ENCODE data around the gene RFWD3.

The RFWD3 gene

GRCh38 chr16:74611721-74612120 is 55.0 kb downstream of the RFWD3 start:
- peaks cover 11% of the 10 kb centered on the region for H3K4me1 ChIP-seq (ENCODE audit: control insufficient read depth, insufficient read depth, low read length)
- no peaks in the 10 kb centered on the region for H3K27me3 ChIP-seq (ENCODE audit: control insufficient read depth, insufficient read depth, low read length)
- no peaks in the 10 kb centered on the region for H3K9me3 ChIP-seq (ENCODE audit: control insufficient read depth, insufficient read depth, low read length)
- no peak overlapping the region for H3K27ac ChIP-seq (ENCODE audit: low read depth, low read length)
- no peak overlapping the region for H3K9ac ChIP-seq (ENCODE audit: low read depth, low read length)
- no peak overlapping the region for H3K4me3 ChIP-seq (ENCODE audit: low read depth, low read length)
- peaks cover 6% of the 10 kb centered on the region; the same call in 1 of the 2 replicates for H3K36me3 ChIP-seq (ENCODE audit: control insufficient read depth, insufficient read depth, low read length)

- Histone ChIP-seq H3K4me1 (ENCODE audit: control insufficient read depth, insufficient read depth, low read length) (peaks cover 19% of the 10 kb centered on the region), H3K27ac (ENCODE audit: low read depth, low read length) (no peak overlapping the region), H3K4me3 (ENCODE audit: low read depth, low read length) (no peak overlapping the region), H3K36me3 (ENCODE audit: control insufficient read depth, insufficient read depth, low read length) (no peaks in the 10 kb centered on the region), H3K27me3 (ENCODE audit: control insufficient read depth, insufficient read depth, low read length) (no peaks in the 10 kb centered on the region), H3K9me3 (ENCODE audit: control insufficient read depth, insufficient read depth, low read length) (no peaks in the 10 kb centered on the region), H3K9ac (ENCODE audit: low read depth, low read length) (no peak overlapping the region)
Measured at GRCh38 chr16:74608944-74609343, 57.7 kb downstream of the RFWD3 start.

GRCh38 chr16:74608381-74608780 is 58.3 kb downstream of the RFWD3 start:
- no peaks in the 10 kb centered on the region for H3K36me3 ChIP-seq (ENCODE audit: control insufficient read depth, insufficient read depth, low read length)
- H3K27ac ChIP-seq (ENCODE audit: low read depth, low read length), result no peak overlapping the region
- H3K4me3 ChIP-seq (ENCODE audit: low read depth, low read length), result no peak overlapping the region
- H3K9me3 ChIP-seq (ENCODE audit: control insufficient read depth, insufficient read depth, low read length), result no peaks in the 10 kb centered on the region
- no peaks in the 10 kb centered on the region for H3K27me3 ChIP-seq (ENCODE audit: control insufficient read depth, insufficient read depth, low read length)
- H3K9ac ChIP-seq (ENCODE audit: low read depth, low read length), result no peak overlapping the region
- peaks cover 21% of the 10 kb centered on the region for H3K4me1 ChIP-seq (ENCODE audit: control insufficient read depth, insufficient read depth, low read length)

- H3K27me3 ChIP-seq (ENCODE audit: control insufficient read depth, insufficient read depth, low read length), result no peaks in the 10 kb centered on the region
- H3K4me3 ChIP-seq (ENCODE audit: low read depth, low read length), result peak overlapping the region; percentile 90
- H3K9me3 ChIP-seq (ENCODE audit: control insufficient read depth, insufficient read depth, low read length), result no peaks in the 10 kb centered on the region
- H3K27ac ChIP-seq (ENCODE audit: low read depth, low read length), result peak overlapping the region; percentile 99
- no peak overlapping the region for H3K9ac ChIP-seq (ENCODE audit: low read depth, low read length)
- peaks cover 21% of the 10 kb centered on the region for H3K4me1 ChIP-seq (ENCODE audit: control insufficient read depth, insufficient read depth, low read length)
- no peaks in the 10 kb centered on the region for H3K36me3 ChIP-seq (ENCODE audit: control insufficient read depth, insufficient read depth, low read length)
Measured at GRCh38 chr16:74607962-74608356, 58.7 kb downstream of the RFWD3 start.

- H3K36me3 ChIP-seq (ENCODE audit: control insufficient read depth, insufficient read depth, low read length), result no peaks in the 10 kb centered on the region
- H3K27ac ChIP-seq (ENCODE audit: low read depth, low read length), result peak overlapping the region; percentile 99
- H3K9me3 ChIP-seq (ENCODE audit: control insufficient read depth, insufficient read depth, low read length), result no peaks in the 10 kb centered on the region
- H3K4me3 ChIP-seq (ENCODE audit: low read depth, low read length), result peak overlapping the region; percentile 90
- peak overlapping the region; percentile 93 for H3K9ac ChIP-seq (ENCODE audit: low read depth, low read length)
- no peaks in the 10 kb centered on the region for H3K27me3 ChIP-seq (ENCODE audit: control insufficient read depth, insufficient read depth, low read length)
- H3K4me1 ChIP-seq (ENCODE audit: control insufficient read depth, insufficient read depth, low read length), result peaks cover 21% of the 10 kb centered on the region
Measured at GRCh38 chr16:74607310-74607961, 59.2 kb downstream of the RFWD3 start.

- Histone ChIP-seq H3K9me3 (ENCODE audit: control insufficient read depth, insufficient read depth, low read length) (no peaks in the 10 kb centered on the region), H3K36me3 (ENCODE audit: control insufficient read depth, insufficient read depth, low read length) (no peaks in the 10 kb centered on the region), H3K4me1 (ENCODE audit: control insufficient read depth, insufficient read depth, low read length) (peaks cover 21% of the 10 kb centered on the region), H3K27ac (ENCODE audit: low read depth, low read length) (peak within 1 kb of the TSS; percentile 99), H3K9ac (ENCODE audit: low read depth, low read length) (peak within 1 kb of the TSS; percentile 93), H3K27me3 (ENCODE audit: control insufficient read depth, insufficient read depth, low read length) (no peaks in the 10 kb centered on the region), H3K4me3 (ENCODE audit: low read depth, low read length) (peak within 1 kb of the TSS; percentile 90)
Measured at GRCh38 chr16:74606521-74607309, 60.0 kb downstream of the RFWD3 start, which contains the start of gene GLG1. Gene GLG1, minus strand, starts transcription at chr16:74607114. Its CDS starts 20 bp downstream, at chr16:74607094.

- Histone ChIP-seq H3K4me1 (ENCODE audit: control insufficient read depth, insufficient read depth, low read length) (peaks cover 21% of the 10 kb centered on the region), H3K27me3 (ENCODE audit: control insufficient read depth, insufficient read depth, low read length) (no peaks in the 10 kb centered on the region), H3K27ac (ENCODE audit: low read depth, low read length) (peak overlapping the region; percentile 99), H3K9ac (ENCODE audit: low read depth, low read length) (peak overlapping the region; percentile 93), H3K36me3 (ENCODE audit: control insufficient read depth, insufficient read depth, low read length) (no peaks in the 10 kb centered on the region), H3K4me3 (ENCODE audit: low read depth, low read length) (peak overlapping the region; percentile 90), H3K9me3 (ENCODE audit: control insufficient read depth, insufficient read depth, low read length) (no peaks in the 10 kb centered on the region)
Measured at GRCh38 chr16:74605746-74606520, 60.7 kb downstream of the RFWD3 start.

GRCh38 chr16:74605332-74605731 is 61.3 kb downstream of the RFWD3 start:
- H3K4me3 ChIP-seq (ENCODE audit: low read depth, low read length), result peak overlapping the region; percentile 90

GRCh38 chr16:74603848-74604247 is 62.8 kb downstream of the RFWD3 start:
- Histone ChIP-seq H3K27me3 (ENCODE audit: control insufficient read depth, insufficient read depth, low read length) (no peaks in the 10 kb centered on the region), H3K9me3 (ENCODE audit: control insufficient read depth, insufficient read depth, low read length) (no peaks in the 10 kb centered on the region), H3K36me3 (ENCODE audit: control insufficient read depth, insufficient read depth, low read length) (no peaks in the 10 kb centered on the region), H3K4me1 (ENCODE audit: control insufficient read depth, insufficient read depth, low read length) (peaks cover 21% of the 10 kb centered on the region), H3K27ac (ENCODE audit: low read depth, low read length) (no peak overlapping the region), H3K9ac (ENCODE audit: low read depth, low read length) (no peak overlapping the region), H3K4me3 (ENCODE audit: low read depth, low read length) (no peak overlapping the region)

More at GRCh38 chr16:74605332-74605731, 61.3 kb downstream of the RFWD3 start:
- no peak overlapping the region for H3K9ac ChIP-seq (ENCODE audit: low read depth, low read length)
- no peaks in the 10 kb centered on the region for H3K36me3 ChIP-seq (ENCODE audit: control insufficient read depth, insufficient read depth, low read length)
- H3K9me3 ChIP-seq (ENCODE audit: control insufficient read depth, insufficient read depth, low read length), result no peaks in the 10 kb centered on the region
- H3K27ac ChIP-seq (ENCODE audit: low read depth, low read length), result no peak overlapping the region
- H3K4me1 ChIP-seq (ENCODE audit: control insufficient read depth, insufficient read depth, low read length), result peaks cover 21% of the 10 kb centered on the region
- no peaks in the 10 kb centered on the region for H3K27me3 ChIP-seq (ENCODE audit: control insufficient read depth, insufficient read depth, low read length)

- Histone ChIP-seq H3K9ac (ENCODE audit: low read depth, low read length) (no peak overlapping the region), H3K4me1 (ENCODE audit: control insufficient read depth, insufficient read depth, low read length) (peaks cover 9% of the 10 kb centered on the region), H3K27ac (ENCODE audit: low read depth, low read length) (no peak overlapping the region), H3K27me3 (ENCODE audit: control insufficient read depth, insufficient read depth, low read length) (no peaks in the 10 kb centered on the region), H3K9me3 (ENCODE audit: control insufficient read depth, insufficient read depth, low read length) (no peaks in the 10 kb centered on the region), H3K36me3 (ENCODE audit: control insufficient read depth, insufficient read depth, low read length) (peaks cover 7% of the 10 kb centered on the region; the same call in 1 of the 2 replicates), H3K4me3 (ENCODE audit: low read depth, low read length) (no peak overlapping the region)
Measured at GRCh38 chr16:74601126-74601871, 65.4 kb downstream of the RFWD3 start.
